DND-41 (cell line): ENCODE measurements around the gene TAS2R3.
A peak's percentile ranks its signal among the peaks of the same experiment; 100 is the strongest.
"Not testable (repeated sequence)": the region's sequence is repeated elsewhere in the genome, so short reads cannot be mapped to it uniquely, and the experiment has no call there.

Experiments used
- ATAC-seq: fragments of 200-7000 bp; cut with Tn5 transposase; 3 replicates; pipeline ENCODE4 v1.9.1; 2021; ENCODE audit warnings: low read depth; ENCODE audit not compliant: insufficient read depth
- DNase-seq: peaks from one replicate; pipeline ENCODE4 v3.0.0-alpha.2; 2020
- H2AFZ ChIP-seq: 2 replicates; pipeline ENCODE4 v1.6.0; 2012; ENCODE audit warnings: low read depth, low read length
- H3K27ac ChIP-seq: 2 replicates; pipeline ENCODE4 v1.5.1; 2012; ENCODE audit warnings: low read length, inconsistent platforms
- H3K27me3 ChIP-seq: fragments of 200-600 bp; sonication (generic); 2 replicates; pipeline ENCODE4 v1.6.0; 2012; ENCODE audit warnings: low read length, mild to moderate bottlenecking, inconsistent platforms; ENCODE audit not compliant: insufficient read depth, poor library complexity
- H3K36me3 ChIP-seq: 2 replicates; pipeline ENCODE4 v1.5.1; 2012; ENCODE audit warnings: low read length, inconsistent platforms; ENCODE audit not compliant: insufficient read depth
- H3K4me1 ChIP-seq: 2 replicates; pipeline ENCODE4 v1.5.1; 2012; ENCODE audit warnings: mild to moderate bottlenecking, low read length; ENCODE audit not compliant: insufficient read depth
- H3K4me2 ChIP-seq: 2 replicates; pipeline ENCODE4 v1.6.0; 2012; ENCODE audit warnings: mild to moderate bottlenecking, moderate library complexity, low read length, inconsistent platforms; ENCODE audit not compliant: insufficient read depth
- H3K4me3 ChIP-seq, 2 experiments: fragments of 200-600 bp in 1 of 2; shearing (Covaris generic) in 1 of 2; 2 replicates each; pipeline ENCODE4 v1.5.1; 2012 to 2016; ENCODE audit warnings: inconsistent platforms in 2 of 2, low read length in 2 of 2, mild to moderate bottlenecking in 2 of 2, low read depth in 1 of 2, moderate library complexity in 1 of 2
- H3K79me2 ChIP-seq: 2 replicates; pipeline ENCODE4 v1.6.0; 2012; ENCODE audit warnings: low read length, inconsistent platforms; ENCODE audit not compliant: insufficient read depth
- H3K9ac ChIP-seq: 2 replicates; pipeline ENCODE4 v1.6.0; 2012; ENCODE audit warnings: low read depth, mild to moderate bottlenecking, inconsistent platforms, low read length, moderate library complexity
- H3K9me3 ChIP-seq: 2 replicates; pipeline ENCODE4 v1.5.1; 2012; ENCODE audit warnings: low read length, moderate library complexity, mild to moderate bottlenecking, inconsistent platforms; ENCODE audit not compliant: insufficient read depth, severe bottlenecking
- H4K20me1 ChIP-seq: 2 replicates; pipeline ENCODE4 v1.6.0; 2012; ENCODE audit warnings: low read length; ENCODE audit not compliant: insufficient read depth
- CTCF ChIP-seq: IDR thresholded peaks from 2 replicates; pipeline ENCODE4 v1.5.1; 2012; ENCODE audit warnings: borderline replicate concordance, low read length, moderate library complexity, mild to moderate bottlenecking; ENCODE audit not compliant: poor library complexity, severe bottlenecking; ENCODE audit errors: extremely low read depth
- EZH2 ChIP-seq: IDR thresholded peaks from 3 replicates; pipeline ENCODE4 v1.6.1; 2012; ENCODE audit warnings: borderline replicate concordance, low read depth, mild to moderate bottlenecking, moderate library complexity, low read length, inconsistent platforms; ENCODE audit not compliant: severe bottlenecking

Gene TAS2R3

GRCh38 chr7:141742229-141742628 is 21.7 kb upstream of the TAS2R3 start:
- Histone ChIP-seq H3K4me3 (no peak overlapping the region), H3K79me2 (peaks cover 49% of the 10 kb centered on the region), H3K27ac (no peak overlapping the region), H4K20me1 (0 out of 2 replicates have a peak, but pooled peaks cover 5% of the 10 kb centered on the region), H3K27me3 (no peaks in the 10 kb centered on the region), H3K4me2 (no peak overlapping the region), H3K4me1 (peaks cover 33% of the 10 kb centered on the region), H2AFZ (no peak overlapping the region), H3K9me3 (no peaks in the 10 kb centered on the region), H3K9ac (no peak overlapping the region), H3K36me3 (peaks cover 80% of the 10 kb centered on the region)
- no peak for DNase-seq
- TF ChIP-seq EZH2 (no peak), CTCF (no peak)
- no peak for ATAC-seq

- ATAC-seq = no peak
- H3K4me1 ChIP-seq = peaks cover 26% of the 10 kb centered on the region
- no peak overlapping the region for H3K4me2 ChIP-seq
- TF ChIP-seq EZH2 = no peak
- no peak for TF ChIP-seq CTCF
- no peak overlapping the region for H2AFZ ChIP-seq
- no peak overlapping the region for H3K9ac ChIP-seq
- no peak overlapping the region for H3K27ac ChIP-seq
- H3K4me3 ChIP-seq = no peak overlapping the region
- H3K9me3 ChIP-seq = no peaks in the 10 kb centered on the region
- 0 out of 2 replicates have a peak, but pooled peaks cover 5% of the 10 kb centered on the region for H4K20me1 ChIP-seq
- peaks cover 98% of the 10 kb centered on the region for H3K36me3 ChIP-seq
- no peaks in the 10 kb centered on the region for H3K27me3 ChIP-seq
- no peak for DNase-seq
- H3K79me2 ChIP-seq = peaks cover 37% of the 10 kb centered on the region
Measured at GRCh38 chr7:141744131-141744530, 19.8 kb upstream of the TAS2R3 start.

- peaks cover 6% of the 10 kb centered on the region; the same call in 1 of the 2 replicates for H3K79me2 ChIP-seq
- ATAC-seq (no peak), DNase-seq (no peak)
- no peak overlapping the region for H3K4me2 ChIP-seq
- peaks cover 26% of the 10 kb centered on the region for H3K9me3 ChIP-seq
- H3K27ac ChIP-seq = no peak overlapping the region
- H2AFZ ChIP-seq = no peak overlapping the region
- no peak for TF ChIP-seq CTCF
- no peak for TF ChIP-seq EZH2
- H3K4me3 ChIP-seq = no peak overlapping the region
- H3K36me3 ChIP-seq = peaks cover 100% of the 10 kb centered on the region
- H3K4me1 ChIP-seq = no peaks in the 10 kb centered on the region
- no peaks in the 10 kb centered on the region for H4K20me1 ChIP-seq
- H3K9ac ChIP-seq = no peak overlapping the region
- H3K27me3 ChIP-seq = no peaks in the 10 kb centered on the region
Measured at GRCh38 chr7:141748396-141748795, 15.5 kb upstream of the TAS2R3 start.

GRCh38 chr7:141751904-141752303 is 12.0 kb upstream of the TAS2R3 start:
- H3K9ac ChIP-seq, H3K4me1 ChIP-seq, H2AFZ ChIP-seq, H3K4me2 ChIP-seq, H3K79me2 ChIP-seq, H3K27me3 ChIP-seq, ATAC-seq, H4K20me1 ChIP-seq, H3K4me3 ChIP-seq, H3K27ac ChIP-seq: not testable (repeated sequence)
- peak; percentile 27 for DNase-seq
- Histone ChIP-seq H3K9me3 (peaks cover 26% of the 10 kb centered on the region), H3K36me3 (peaks cover 95% of the 10 kb centered on the region)
